HFFc6 (cell line): ENCODE results near the gene GPHN. TPM values are rescaled to one million over a fixed set of nuclear protein-coding genes. Genes with fewer than 3 reads are reported as not detected.
A peak's percentile ranks its signal among the peaks of the same experiment; 100 is the strongest.

Experiments
- DNase-seq: peaks from one replicate; pipeline ENCODE4 v3.0.0-alpha.2; 2018
- H3K27ac Mint-ChIP-seq: 2 replicates; pipeline ENCODE4 v1.8.0; 2020; ENCODE audit warnings: mild to moderate bottlenecking, mixed read lengths
- H3K27me3 Mint-ChIP-seq: 2 replicates; pipeline ENCODE4 v1.8.0; 2021; ENCODE audit warnings: mild to moderate bottlenecking, moderate library complexity, mixed read lengths; ENCODE audit not compliant: insufficient read depth
- H3K36me3 Mint-ChIP-seq: 2 replicates; pipeline ENCODE4 v1.8.0; 2021; ENCODE audit warnings: low read depth, mixed read lengths
- H3K4me1 Mint-ChIP-seq: 2 replicates; pipeline ENCODE4 v1.8.0; 2020; ENCODE audit warnings: low read depth, mixed read lengths
- H3K4me3 Mint-ChIP-seq: 2 replicates; pipeline ENCODE4 v1.8.0; 2020; ENCODE audit warnings: mild to moderate bottlenecking, moderate library complexity, mixed read lengths
- H3K9me3 Mint-ChIP-seq: 2 replicates; pipeline ENCODE4 v1.8.0; 2020; ENCODE audit warnings: mild to moderate bottlenecking, mixed read lengths
- CTCF ChIP-seq: fragments of 200-600 bp; sonication (generic); IDR thresholded peaks from 2 replicates; pipeline ENCODE4 v1.5.0; 2021; ENCODE audit warnings: antibody characterized with exemption, mild to moderate bottlenecking
- total RNA-seq, 6 experiments: library from RNA; stranded (reverse); fragmentation: NEBNext Ultra II Directional; extraction: Animal tissue kit (Norgen Biotek cat#: 25700); gene quantifications; 2 replicates in 1 of 6; 3 replicates in 5 of 6; pipeline ENCODE4 v1.2.3, GENCODE V29; 2021

Gene GPHN
- total RNA-seq, 6 experiments from 2014 or later: 11.2 to 16.4 (median 15.0) TPM

GRCh38 chr14:67221982-67222328 lies 714.0 kb downstream of the GPHN start:
- peak overlapping the region; percentile 51 for H3K4me3 Mint-ChIP-seq
- no peak for DNase-seq
- no peaks in the 10 kb centered on the region for H3K9me3 Mint-ChIP-seq
- no peaks in the 10 kb centered on the region for H3K27me3 Mint-ChIP-seq
- H3K36me3 Mint-ChIP-seq: no peaks in the 10 kb centered on the region
- peak overlapping the region; percentile 51 for H3K27ac Mint-ChIP-seq
- peaks cover 55% of the 10 kb centered on the region for H3K4me1 Mint-ChIP-seq
- no peak for TF ChIP-seq CTCF

- Mint-ChIP-seq H3K36me3 (no peaks in the 10 kb centered on the region), H3K27ac (no peak overlapping the region), H3K9me3 (no peaks in the 10 kb centered on the region), H3K4me3 (no peak overlapping the region), H3K4me1 (peaks cover 63% of the 10 kb centered on the region), H3K27me3 (no peaks in the 10 kb centered on the region)
- no peak for TF ChIP-seq CTCF
- no peak for DNase-seq
Observed at GRCh38 chr14:67225523-67225922, 717.6 kb downstream of the GPHN start.

- Mint-ChIP-seq H3K9me3 (no peaks in the 10 kb centered on the region), H3K27me3 (no peaks in the 10 kb centered on the region), H3K4me1 (peaks cover 37% of the 10 kb centered on the region), H3K27ac (peak overlapping the region; percentile 92), H3K36me3 (no peaks in the 10 kb centered on the region), H3K4me3 (peak overlapping the region; percentile 84)
- DNase-seq: peak; percentile 25
- no peak for TF ChIP-seq CTCF
Observed at GRCh38 chr14:67228325-67228984, 720.5 kb downstream of the GPHN start.

Other genes starting within 250 kb of the GPHN start
- not detected for gene CCDC196, start 21.8 kb upstream of the GPHN start, total RNA-seq